Melanocyte of skin (primary cell): ENCODE data around the gene HPD. TPM values are rescaled to one million over a fixed set of nuclear protein-coding genes. Genes with fewer than 3 reads are reported as not detected.

Source experiments
- small RNA-seq, 2 donors: library from RNA; depleted of rRNA; stranded (forward); fragments of <200 nt; gene quantifications; one replicate each; pipeline ENCODE3, GENCODE V24; 2012
- total RNA-seq, 2 donors: library from RNA; depleted of rRNA; stranded (reverse); fragments of >200 nt; gene quantifications; 2 replicates each; pipeline ENCODE4 v1.2.3, GENCODE V29; 2012

HPD gene
- total RNA-seq: not detected

GRCh38 chr12:121858662-121859572 lies at the start of gene HPD:
HPD (minus strand) TSS chr12:121858859; CDS start chr12:121858823, 36 bp downstream.

DNA sequence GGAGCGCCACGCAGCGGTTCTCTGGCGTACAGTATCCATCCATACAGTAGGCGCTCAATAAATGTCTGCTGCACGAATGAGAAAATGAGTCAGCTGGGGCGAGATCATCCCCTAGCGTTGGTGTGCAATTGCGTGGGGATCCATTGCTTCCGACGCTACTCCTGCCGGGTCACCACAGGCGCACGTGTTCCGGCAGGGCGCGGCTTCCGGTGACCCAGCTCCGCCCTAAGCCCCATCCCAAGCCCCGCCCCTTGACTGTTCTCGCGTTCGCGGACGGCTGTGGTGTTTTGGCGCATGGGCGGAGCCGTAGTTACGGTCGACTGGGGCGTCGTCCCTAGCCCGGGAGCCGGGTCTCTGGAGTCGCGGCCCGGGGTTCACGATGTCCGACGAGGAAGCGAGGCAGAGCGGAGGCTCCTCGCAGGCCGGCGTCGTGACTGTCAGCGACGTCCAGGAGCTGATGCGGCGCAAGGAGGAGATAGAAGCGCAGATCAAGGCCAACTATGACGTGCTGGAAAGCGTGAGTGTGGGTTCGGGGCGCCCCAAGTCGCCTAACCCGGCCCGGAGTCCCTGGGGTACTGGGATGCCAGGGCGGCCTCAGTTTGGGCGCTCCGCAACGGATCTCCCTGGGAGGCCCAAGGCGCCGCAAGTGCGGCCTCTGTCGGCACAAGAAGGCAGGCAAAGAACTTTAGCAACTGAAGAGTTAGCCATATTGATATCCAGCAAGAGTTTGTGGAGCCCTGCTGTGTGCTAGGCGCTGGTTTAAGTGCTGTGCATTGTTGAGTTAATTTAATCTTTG lies 30.0 kb upstream of the HPD start, which contains the start of gene PSMD9:
Gene PSMD9 (plus strand): TSS at position 313 of the 796 bp plus-strand sequence. CDS start 67 bp downstream, at position 380.

GRCh38 chr12:121803861-121804416 lies 54.7 kb downstream of the HPD start, which contains the start of gene SETD1B:
SETD1B (plus strand) TSS chr12:121804009; CDS start chr12:121804738, 729 bp downstream.

GRCh38 chr12:121793440-121793837 lies 65.2 kb downstream of the HPD start, which contains the start of gene RHOF:
RHOF (minus strand) TSS chr12:121793688; CDS start chr12:121793633, 55 bp downstream.

Small RNA genes within 50 kb of the gene (small RNA-seq; reads per million reads assigned to genes)
- gene AC069503.3: 0 reads per million in 2 donors
- 0 reads per million in 2 donors for gene RF00017
- 0 reads per million in 2 donors for gene RNU7-170P

Other genes with a start within 250 kb of the HPD start
- gene ORAI1, start 232.3 kb downstream of the HPD start, total RNA-seq: 10 to 100 TPM; 26.5 to 36.6 TPM
- not detected for gene MORN3, start 189.2 kb downstream of the HPD start, total RNA-seq
- gene TMEM120B, start 146.1 kb downstream of the HPD start, total RNA-seq: 10 to 100 TPM in 1 of 2 donors, 1 to 10 TPM in 1; 5.2 to 12.3 TPM
- gene RHOF, start 65.2 kb downstream of the HPD start, total RNA-seq: 1 to 10 TPM; 6.5 to 7.7 TPM
- gene SETD1B, start 54.9 kb downstream of the HPD start, total RNA-seq: 1 to 10 TPM; 2.8 to 4.0 TPM
- 10 to 100 TPM; 45.8 to 62.9 TPM for gene PSMD9, start 29.9 kb upstream of the HPD start, total RNA-seq
- 1 to 10 TPM; 2.0 to 2.8 TPM for gene CFAP251, start 59.7 kb upstream of the HPD start, total RNA-seq
- 10 to 100 TPM; 10.3 to 10.7 TPM for gene BCL7A, start 163.0 kb upstream of the HPD start, total RNA-seq
- gene MLXIP, start 219.9 kb upstream of the HPD start, total RNA-seq: 10 to 100 TPM; 18.6 to 25.3 TPM